GM18873 (cell line): ENCODE data around the gene TEAD3.

Experiments used
- ATAC-seq: cut with Tn5 transposase; IDR thresholded peaks from one replicate; pipeline ENCODE4 v1.9.1; 2021; ENCODE audit warnings: mild to moderate bottlenecking, moderate library complexity, moderate number of reproducible peaks; ENCODE audit not compliant: unreplicated experiment, low FRiP score

TEAD3 gene

DNA sequence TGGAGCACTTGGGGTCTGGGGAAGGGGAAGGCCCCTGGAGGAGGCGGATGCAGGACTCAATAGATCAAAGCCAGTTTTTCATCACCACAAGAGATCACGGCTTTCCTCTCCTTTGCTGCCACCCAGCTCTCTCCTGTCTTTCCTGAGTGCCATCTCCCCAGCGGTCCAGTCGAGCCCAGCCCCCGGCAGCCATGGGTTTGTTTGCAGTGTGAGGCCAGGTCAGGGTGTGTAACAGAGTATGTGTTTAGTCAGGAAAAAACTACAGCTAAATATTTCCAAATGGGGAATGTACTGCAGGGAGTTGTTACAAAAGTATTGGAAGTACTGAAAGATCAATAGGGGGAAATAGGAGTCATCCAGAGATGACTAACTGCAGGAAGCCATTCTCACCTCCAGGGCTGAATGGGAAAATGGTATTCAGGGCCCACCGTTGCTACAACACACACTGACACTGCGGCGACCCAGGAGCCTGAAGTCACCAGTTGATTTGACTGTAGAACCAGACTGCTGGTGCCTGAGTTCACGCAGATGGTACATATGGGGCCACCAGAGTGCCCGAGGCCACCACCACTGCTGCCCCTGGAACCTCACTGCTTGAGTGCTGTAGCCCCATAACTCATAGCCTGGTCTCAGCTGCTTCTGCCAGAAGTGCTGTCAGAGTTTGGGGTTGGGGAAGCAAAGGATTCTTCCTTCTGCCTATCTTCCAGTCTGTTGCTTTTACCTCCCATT lies 68.3 kb downstream of the TEAD3 start:
- ATAC-seq, result no peak

DNA sequence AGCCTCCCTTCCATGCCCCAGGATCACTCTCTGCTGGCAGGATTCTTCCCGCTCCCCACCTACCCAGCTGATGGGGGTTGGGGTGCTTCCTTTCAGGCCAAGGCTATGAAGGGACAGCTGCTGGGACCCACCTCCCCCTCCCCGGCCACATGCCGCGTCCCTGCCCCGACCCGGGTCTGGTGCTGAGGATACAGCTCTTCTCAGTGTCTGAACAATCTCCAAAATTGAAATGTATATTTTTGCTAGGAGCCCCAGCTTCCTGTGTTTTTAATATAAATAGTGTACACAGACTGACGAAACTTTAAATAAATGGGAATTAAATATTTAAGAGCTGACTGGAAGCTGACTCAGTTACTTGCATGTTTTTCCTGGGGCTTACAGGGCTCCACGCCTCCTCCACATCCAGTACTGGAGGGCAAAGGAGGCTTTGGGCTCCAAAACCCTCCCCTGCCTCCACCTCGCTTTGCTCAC lies 69.0 kb downstream of the TEAD3 start:
- no peak for ATAC-seq

DNA sequence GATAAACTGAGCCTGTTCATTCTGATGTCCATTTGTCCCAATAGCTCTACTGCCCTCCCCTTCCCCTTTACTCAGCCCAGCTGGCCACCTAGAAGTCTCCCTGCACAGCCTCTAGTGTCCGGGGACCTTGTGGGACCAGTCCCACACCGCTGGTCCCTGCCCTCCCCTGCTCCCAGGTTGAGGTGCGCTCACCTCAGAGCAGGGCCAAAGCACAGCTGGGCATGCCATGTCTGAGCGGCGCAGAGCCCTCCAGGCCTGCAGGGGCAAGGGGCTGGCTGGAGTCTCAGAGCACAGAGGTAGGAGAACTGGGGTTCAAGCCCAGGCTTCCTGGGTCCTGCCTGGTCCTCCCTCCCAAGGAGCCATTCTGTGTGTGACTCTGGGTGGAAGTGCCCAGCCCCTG lies 69.4 kb downstream of the TEAD3 start:
- ATAC-seq, result no peak

DNA sequence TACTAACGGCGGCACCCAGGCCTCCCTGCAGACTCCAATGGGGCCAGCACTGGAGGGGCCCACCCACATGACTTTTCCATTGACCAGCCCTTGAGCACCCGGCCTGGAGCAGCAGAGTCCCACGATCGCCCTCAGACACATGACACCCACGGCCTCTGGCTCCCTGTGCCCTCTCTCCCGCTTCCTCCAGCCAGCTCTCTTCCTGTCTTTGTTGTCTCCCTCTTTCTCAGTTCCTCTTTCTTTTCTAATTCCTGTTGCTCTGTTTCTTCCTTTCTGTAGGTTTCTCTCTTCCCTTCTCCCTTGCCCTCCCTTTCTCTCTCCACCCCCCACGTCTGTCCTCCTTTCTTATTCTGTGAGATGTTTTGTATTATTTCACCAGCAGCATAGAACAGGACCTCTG lies 70.8 kb downstream of the TEAD3 start:
- ATAC-seq, result no peak

DNA sequence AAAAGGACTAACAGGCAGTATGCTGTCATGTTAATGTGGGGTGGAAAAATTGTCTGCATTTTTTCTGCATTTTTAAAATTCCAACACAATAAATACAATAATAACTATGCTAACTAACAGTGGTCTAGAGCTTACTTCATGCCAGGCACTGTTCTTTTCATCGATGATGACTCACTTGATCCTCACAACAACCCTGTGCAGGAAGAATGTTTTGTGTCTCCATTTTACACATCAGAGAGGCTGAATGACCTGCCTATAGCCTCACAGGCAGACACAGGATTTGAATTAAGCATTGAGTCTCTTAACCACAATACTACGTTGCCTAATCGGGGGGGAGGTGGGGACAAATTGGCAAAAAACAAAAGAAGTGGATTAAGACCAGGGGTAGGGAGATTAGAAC lies 71.6 kb downstream of the TEAD3 start:
- no peak for ATAC-seq
